Measurements from ENCODE around the gene RHOT1.

RHOT1 gene

GRCh38 chr17:32222621-32223020, 80.3 kb downstream of the RHOT1 start:
- no peaks in the 10 kb centered on the region for H3K27me3 ChIP-seq (ENCODE audit: control insufficient read depth, insufficient read depth, low read length)
- no peak overlapping the region for H3K9ac ChIP-seq (ENCODE audit: low read length)
- no peak overlapping the region for H3K27ac ChIP-seq (ENCODE audit: low read depth, low read length)
- no peak overlapping the region for H3K4me3 ChIP-seq (ENCODE audit: low read length)
- peaks cover 3% of the 10 kb centered on the region for H3K36me3 ChIP-seq (ENCODE audit: control insufficient read depth, insufficient read depth, low read length)
- H3K4me1 ChIP-seq (ENCODE audit: control insufficient read depth, insufficient read depth, low read length) = no peaks in the 10 kb centered on the region

- Histone ChIP-seq H3K4me1 (ENCODE audit: control insufficient read depth, insufficient read depth, low read length) (no peaks in the 10 kb centered on the region), H3K4me3 (ENCODE audit: low read length) (no peak overlapping the region), H3K36me3 (ENCODE audit: control insufficient read depth, insufficient read depth, low read length) (peaks cover 3% of the 10 kb centered on the region), H3K27ac (ENCODE audit: low read depth, low read length) (no peak overlapping the region), H3K27me3 (ENCODE audit: control insufficient read depth, insufficient read depth, low read length) (no peaks in the 10 kb centered on the region), H3K9ac (ENCODE audit: low read length) (no peak overlapping the region)
Observed at GRCh38 chr17:32223703-32224102, 81.4 kb downstream of the RHOT1 start.

DNA sequence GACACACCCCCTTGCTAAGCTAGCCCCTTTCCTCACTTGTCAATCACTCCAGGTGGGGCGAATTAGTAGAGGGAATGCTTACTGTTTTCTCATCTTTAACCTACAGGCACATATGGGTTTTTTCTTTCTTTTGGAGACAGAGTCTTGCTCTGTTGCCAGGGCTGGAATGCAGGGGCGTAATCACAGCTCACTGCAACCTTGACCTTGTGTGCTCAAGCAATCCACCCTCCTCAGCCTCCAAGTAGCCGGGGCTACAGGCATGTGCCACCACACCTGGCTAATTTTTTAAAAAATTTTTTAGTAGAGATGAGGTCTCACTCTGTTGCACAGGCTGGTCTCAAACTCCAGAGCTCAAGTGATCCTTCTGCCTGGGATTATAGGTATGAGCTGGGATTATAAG, 84.6 kb downstream of the RHOT1 start:
- no peak overlapping the region for H3K27ac ChIP-seq (ENCODE audit: low read depth, low read length)
- no peaks in the 10 kb centered on the region for H3K4me1 ChIP-seq (ENCODE audit: control insufficient read depth, insufficient read depth, low read length)
- H3K4me3 ChIP-seq (ENCODE audit: low read length) = no peak overlapping the region
- H3K36me3 ChIP-seq (ENCODE audit: control insufficient read depth, insufficient read depth, low read length) = peaks cover 3% of the 10 kb centered on the region
- H3K27me3 ChIP-seq (ENCODE audit: control insufficient read depth, insufficient read depth, low read length) = no peaks in the 10 kb centered on the region
- no peak overlapping the region for H3K9ac ChIP-seq (ENCODE audit: low read length)

DNA sequence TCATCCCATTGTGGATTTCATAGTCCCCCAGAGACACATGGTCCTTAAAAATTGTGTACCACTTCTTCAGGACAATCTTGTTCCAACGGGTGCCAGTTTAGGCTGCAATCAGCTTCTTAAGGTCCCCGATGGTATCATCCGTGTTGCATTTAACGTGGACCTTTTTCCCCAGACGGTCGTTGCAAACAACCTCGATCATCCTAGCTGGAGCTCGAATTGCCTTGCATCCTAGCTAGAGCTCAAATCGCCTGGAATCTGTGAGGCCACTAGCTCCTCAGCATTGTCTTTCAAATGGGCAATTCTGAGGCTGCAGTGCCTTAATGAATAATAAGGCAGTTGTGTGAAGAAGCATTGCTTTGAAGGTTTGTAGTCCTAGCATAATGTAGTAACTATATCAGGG, 85.6 kb downstream of the RHOT1 start:
- no peaks in the 10 kb centered on the region for H3K27me3 ChIP-seq (ENCODE audit: control insufficient read depth, insufficient read depth, low read length)
- no peak overlapping the region for H3K27ac ChIP-seq (ENCODE audit: low read depth, low read length)
- no peaks in the 10 kb centered on the region for H3K4me1 ChIP-seq (ENCODE audit: control insufficient read depth, insufficient read depth, low read length)
- no peak overlapping the region for H3K9ac ChIP-seq (ENCODE audit: low read length)
- peaks cover 3% of the 10 kb centered on the region for H3K36me3 ChIP-seq (ENCODE audit: control insufficient read depth, insufficient read depth, low read length)
- H3K4me3 ChIP-seq (ENCODE audit: low read length) = no peak overlapping the region

DNA sequence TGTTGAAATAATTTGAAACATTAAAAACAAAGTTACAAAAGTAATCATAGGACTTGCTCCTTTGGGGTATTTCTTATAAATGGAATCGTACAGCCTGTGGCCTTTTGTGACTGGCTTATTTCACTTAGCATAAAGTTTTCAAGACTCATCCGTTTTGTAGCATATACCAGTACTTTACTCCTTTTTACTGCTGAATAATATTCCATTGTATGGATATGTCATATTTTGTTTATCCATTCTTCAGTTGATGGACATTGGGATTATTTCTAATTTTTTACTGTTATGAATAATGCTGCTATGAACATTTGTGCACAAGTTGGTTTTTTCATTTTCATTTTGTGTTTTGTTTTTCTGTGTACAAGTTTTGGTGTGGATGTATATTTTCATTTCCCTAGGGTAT, 93.3 kb downstream of the RHOT1 start:
- no peaks in the 10 kb centered on the region for H3K36me3 ChIP-seq (ENCODE audit: control insufficient read depth, insufficient read depth, low read length)
- H3K27ac ChIP-seq (ENCODE audit: low read depth, low read length) = no peak overlapping the region
- H3K27me3 ChIP-seq (ENCODE audit: control insufficient read depth, insufficient read depth, low read length) = no peaks in the 10 kb centered on the region
- no peak overlapping the region for H3K9ac ChIP-seq (ENCODE audit: low read length)
- no peaks in the 10 kb centered on the region for H3K4me1 ChIP-seq (ENCODE audit: control insufficient read depth, insufficient read depth, low read length)
- H3K4me3 ChIP-seq (ENCODE audit: low read length) = no peak overlapping the region

- Histone ChIP-seq H3K9ac (ENCODE audit: low read length) (no peak overlapping the region), H3K36me3 (ENCODE audit: control insufficient read depth, insufficient read depth, low read length) (no peaks in the 10 kb centered on the region), H3K27me3 (ENCODE audit: control insufficient read depth, insufficient read depth, low read length) (no peaks in the 10 kb centered on the region), H3K27ac (ENCODE audit: low read depth, low read length) (no peak overlapping the region), H3K4me3 (ENCODE audit: low read length) (no peak overlapping the region), H3K4me1 (ENCODE audit: control insufficient read depth, insufficient read depth, low read length) (no peaks in the 10 kb centered on the region)
Observed at GRCh38 chr17:32239456-32239855, 97.2 kb downstream of the RHOT1 start.

DNA sequence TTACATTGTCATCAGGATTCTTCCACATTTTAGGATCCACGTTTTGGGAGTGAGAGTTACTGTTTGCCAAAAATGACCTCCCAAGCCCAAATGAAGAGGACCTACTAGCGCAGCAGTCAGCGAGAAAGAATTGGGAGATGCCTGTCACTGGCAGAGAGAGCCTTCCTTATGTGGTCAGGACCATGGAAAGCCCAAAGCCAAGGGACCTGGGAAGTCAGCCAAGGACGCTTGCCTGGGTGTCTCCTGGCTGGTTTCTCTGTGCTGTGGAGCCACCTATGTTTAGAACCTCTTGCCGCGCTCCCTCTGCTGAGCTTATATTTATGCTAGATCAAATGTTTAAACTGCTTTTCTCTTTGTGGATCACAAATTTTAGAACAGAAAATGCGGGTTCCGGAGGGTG, 98.4 kb downstream of the RHOT1 start:
- no peaks in the 10 kb centered on the region for H3K36me3 ChIP-seq (ENCODE audit: control insufficient read depth, insufficient read depth, low read length)
- H3K27me3 ChIP-seq (ENCODE audit: control insufficient read depth, insufficient read depth, low read length) = no peaks in the 10 kb centered on the region
- H3K4me3 ChIP-seq (ENCODE audit: low read length) = no peak overlapping the region
- H3K9ac ChIP-seq (ENCODE audit: low read length) = no peak overlapping the region
- no peaks in the 10 kb centered on the region for H3K4me1 ChIP-seq (ENCODE audit: control insufficient read depth, insufficient read depth, low read length)
- no peak overlapping the region for H3K27ac ChIP-seq (ENCODE audit: low read depth, low read length)

DNA sequence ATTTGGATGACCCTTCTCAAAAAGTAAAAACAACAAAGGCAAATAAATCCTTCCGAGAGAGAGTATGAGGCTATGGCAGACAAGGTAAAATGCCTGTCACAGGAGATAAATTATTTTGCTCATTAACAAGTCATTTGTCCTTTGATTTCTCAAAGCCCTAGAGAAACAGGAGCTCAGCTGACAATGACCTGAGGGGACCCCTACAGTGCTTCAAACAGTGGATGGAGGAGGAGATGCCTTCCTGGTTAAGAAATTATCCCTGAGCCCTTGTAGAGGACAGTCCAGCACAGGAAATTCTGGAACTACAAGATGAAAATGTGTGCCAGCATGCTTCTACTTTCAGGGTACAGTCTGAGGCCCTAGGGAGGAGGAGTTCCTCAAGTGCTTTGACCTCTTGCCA, 99.3 kb downstream of the RHOT1 start:
- H3K9ac ChIP-seq (ENCODE audit: low read length) = no peak overlapping the region
- H3K4me3 ChIP-seq (ENCODE audit: low read length) = no peak overlapping the region
- H3K4me1 ChIP-seq (ENCODE audit: control insufficient read depth, insufficient read depth, low read length) = no peaks in the 10 kb centered on the region
- no peaks in the 10 kb centered on the region for H3K27me3 ChIP-seq (ENCODE audit: control insufficient read depth, insufficient read depth, low read length)
- H3K27ac ChIP-seq (ENCODE audit: low read depth, low read length) = no peak overlapping the region
- H3K36me3 ChIP-seq (ENCODE audit: control insufficient read depth, insufficient read depth, low read length) = no peaks in the 10 kb centered on the region

- Histone ChIP-seq H3K9ac (ENCODE audit: low read length) (no peak overlapping the region), H3K4me3 (ENCODE audit: low read length) (no peak overlapping the region), H3K36me3 (ENCODE audit: control insufficient read depth, insufficient read depth, low read length) (no peaks in the 10 kb centered on the region), H3K27me3 (ENCODE audit: control insufficient read depth, insufficient read depth, low read length) (no peaks in the 10 kb centered on the region), H3K4me1 (ENCODE audit: control insufficient read depth, insufficient read depth, low read length) (no peaks in the 10 kb centered on the region), H3K27ac (ENCODE audit: low read depth, low read length) (no peak overlapping the region)
Observed at GRCh38 chr17:32249475-32249874, 107.2 kb downstream of the RHOT1 start.

DNA sequence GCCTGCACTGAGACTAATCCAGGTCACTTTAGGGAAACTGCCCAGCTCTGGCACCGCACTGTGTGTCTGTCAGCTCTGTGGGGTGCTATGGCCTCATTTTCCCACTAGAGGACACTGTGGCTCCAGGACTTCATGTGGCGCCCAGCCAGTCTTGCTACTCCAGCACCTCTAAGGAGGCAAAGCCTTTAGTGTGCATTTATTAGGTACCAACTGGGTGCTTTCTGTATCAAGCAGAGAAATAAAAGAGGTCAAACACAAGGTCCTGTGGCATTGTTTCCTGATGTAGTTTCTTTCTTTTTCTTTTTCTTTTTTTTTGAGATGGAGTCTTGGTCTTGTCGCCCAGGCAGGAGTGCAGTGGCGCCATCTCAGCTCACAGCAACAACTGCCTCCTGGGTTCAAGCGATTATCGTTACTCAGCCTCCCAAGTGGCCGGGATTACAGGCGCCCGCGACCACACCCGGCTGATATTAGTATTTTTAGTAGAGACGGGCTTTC, 110.9 kb downstream of the RHOT1 start:
- Histone ChIP-seq H3K27me3 (ENCODE audit: control insufficient read depth, insufficient read depth, low read length) (no peaks in the 10 kb centered on the region), H3K36me3 (ENCODE audit: control insufficient read depth, insufficient read depth, low read length) (no peaks in the 10 kb centered on the region), H3K4me3 (ENCODE audit: low read length) (no peak overlapping the region), H3K27ac (ENCODE audit: low read depth, low read length) (no peak overlapping the region), H3K9ac (ENCODE audit: low read length) (peak overlapping the region; percentile 14), H3K4me1 (ENCODE audit: control insufficient read depth, insufficient read depth, low read length) (no peaks in the 10 kb centered on the region)

DNA sequence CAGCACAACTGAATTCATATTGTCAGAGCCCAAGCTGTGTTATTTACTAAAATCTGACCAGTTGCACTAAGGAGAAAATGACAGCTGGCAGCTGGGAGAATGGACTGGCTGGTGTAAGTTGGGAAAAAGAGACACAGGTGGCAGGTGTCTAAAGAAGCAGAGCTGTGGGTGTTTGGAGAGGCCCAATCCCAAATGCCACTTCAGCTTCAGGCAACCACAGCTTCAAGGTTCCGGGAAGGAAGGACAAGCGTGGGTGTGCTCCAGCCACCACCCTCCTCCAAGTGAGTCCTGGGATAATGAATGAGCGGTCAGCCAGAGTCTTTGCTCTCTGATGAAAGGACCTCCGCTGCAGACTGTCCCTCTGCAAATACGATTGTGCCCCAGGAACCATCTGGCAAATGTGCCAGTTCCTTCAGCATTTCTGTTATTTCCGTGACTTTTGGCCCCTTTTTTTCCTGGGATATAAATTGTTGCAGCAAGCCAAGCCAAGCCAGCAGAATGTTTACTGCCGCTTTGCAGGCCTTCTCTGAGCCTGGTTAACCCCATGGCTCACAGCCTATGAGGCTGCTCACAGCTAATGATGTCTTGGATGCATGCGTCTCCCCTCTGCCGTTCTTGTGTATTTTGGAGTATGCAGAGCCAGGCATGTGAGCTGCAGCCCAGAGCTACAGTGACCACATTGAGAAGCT, 113.9 kb downstream of the RHOT1 start:
- H3K27me3 ChIP-seq (ENCODE audit: control insufficient read depth, insufficient read depth, low read length) = no peaks in the 10 kb centered on the region
- H3K4me1 ChIP-seq (ENCODE audit: control insufficient read depth, insufficient read depth, low read length) = no peaks in the 10 kb centered on the region
- no peak overlapping the region for H3K4me3 ChIP-seq (ENCODE audit: low read length)
- no peaks in the 10 kb centered on the region for H3K36me3 ChIP-seq (ENCODE audit: control insufficient read depth, insufficient read depth, low read length)
- H3K9ac ChIP-seq (ENCODE audit: low read length) = no peak overlapping the region
- H3K27ac ChIP-seq (ENCODE audit: low read depth, low read length) = no peak overlapping the region

GRCh38 chr17:32256701-32257019, 114.4 kb downstream of the RHOT1 start:
- Histone ChIP-seq H3K27ac (ENCODE audit: low read depth, low read length) (no peak overlapping the region), H3K27me3 (ENCODE audit: control insufficient read depth, insufficient read depth, low read length) (no peaks in the 10 kb centered on the region), H3K9ac (ENCODE audit: low read length) (no peak overlapping the region), H3K4me1 (ENCODE audit: control insufficient read depth, insufficient read depth, low read length) (no peaks in the 10 kb centered on the region), H3K36me3 (ENCODE audit: control insufficient read depth, insufficient read depth, low read length) (no peaks in the 10 kb centered on the region), H3K4me3 (ENCODE audit: low read length) (no peak overlapping the region)

GRCh38 chr17:32258383-32259140, 116.3 kb downstream of the RHOT1 start:
- H3K36me3 ChIP-seq (ENCODE audit: control insufficient read depth, insufficient read depth, low read length) = no peaks in the 10 kb centered on the region
- no peak overlapping the region for H3K27ac ChIP-seq (ENCODE audit: low read depth, low read length)
- no peak overlapping the region for H3K9ac ChIP-seq (ENCODE audit: low read length)
- no peak overlapping the region for H3K4me3 ChIP-seq (ENCODE audit: low read length)
- no peaks in the 10 kb centered on the region for H3K27me3 ChIP-seq (ENCODE audit: control insufficient read depth, insufficient read depth, low read length)
- no peaks in the 10 kb centered on the region for H3K4me1 ChIP-seq (ENCODE audit: control insufficient read depth, insufficient read depth, low read length)
